Measurements from ENCODE around the gene TPST1. TPM values are rescaled to one million over a fixed set of nuclear protein-coding genes. Genes with fewer than 3 reads are reported as not detected.

The TPST1 gene
- total RNA-seq, 4 donors from 2014 or later: 5.4 to 58.6 (median 12.5) TPM

DNA sequence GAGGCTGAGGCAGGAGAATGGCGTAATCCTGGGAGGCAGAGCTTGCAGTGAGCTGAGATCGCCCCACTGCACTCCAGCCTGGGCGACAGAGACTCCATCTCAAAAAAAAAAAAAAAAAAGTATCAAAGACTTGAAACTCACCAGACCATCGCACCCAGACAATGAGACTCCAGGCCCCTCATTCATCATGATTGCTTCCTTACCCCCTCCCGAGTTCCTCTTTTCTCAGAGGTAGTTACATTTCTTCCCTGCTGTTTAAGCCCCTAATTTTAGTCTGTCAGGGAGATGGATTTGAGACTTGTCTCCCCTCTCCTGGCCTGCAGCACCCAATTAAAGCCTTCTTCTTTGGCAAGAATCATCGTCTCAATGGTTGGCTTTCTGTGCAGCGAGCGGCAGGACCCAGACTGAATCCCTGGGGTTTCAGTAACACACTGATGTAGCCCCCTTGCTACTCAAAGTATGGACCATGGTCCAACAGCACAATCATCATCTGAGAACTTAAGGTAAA lies 19.4 kb upstream of the TPST1 start:
- H3K4me1 ChIP-seq: no peaks in the 10 kb centered on the region
- TF ChIP-seq CTCF (IDR thresholded peaks at IDR 0.05) (no peak), POLR2A (IDR thresholded peaks at IDR 0.05) (no peak)
- peaks cover 0 to 6% (median 0%) of the 10 kb centered on the region in 4 donors for H3K9me3 ChIP-seq
- H3K27me3 ChIP-seq: no peaks in the 10 kb centered on the region
- H3K27ac ChIP-seq: no peak overlapping the region
- no peak for DNase-seq
- no peaks in the 10 kb centered on the region for H3K36me3 ChIP-seq
- H3K4me3 ChIP-seq: no peak overlapping the region

DNA sequence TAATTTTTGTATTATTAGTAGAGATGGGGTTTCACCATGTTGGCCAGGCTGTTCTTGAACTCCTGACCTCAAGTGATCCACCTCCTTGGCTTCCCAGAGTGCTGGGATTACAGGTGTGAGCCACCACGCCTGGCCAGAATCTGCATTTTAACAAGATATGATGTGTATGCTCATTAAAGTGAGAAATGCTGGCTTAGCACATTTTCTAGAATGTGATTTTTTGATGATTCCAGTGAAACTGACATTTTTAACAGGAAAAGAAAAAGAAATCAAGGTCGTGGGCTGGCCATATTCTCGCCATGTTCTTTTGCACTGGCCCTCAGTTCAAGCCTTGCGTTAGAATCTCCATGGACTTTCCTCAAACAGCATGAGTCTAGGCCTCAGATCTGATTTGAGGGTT lies 18.1 kb upstream of the TPST1 start:
- TF ChIP-seq CTCF (IDR thresholded peaks at IDR 0.05): no peak
- TF ChIP-seq POLR2A (IDR thresholded peaks at IDR 0.05): no peak
- DNase-seq: no peak
- Histone ChIP-seq H3K9me3 (peaks cover 0 to 6% (median 0%) of the 10 kb centered on the region in 4 donors), H3K27ac (no peak overlapping the region), H3K27me3 (no peaks in the 10 kb centered on the region), H3K4me1 (no peaks in the 10 kb centered on the region), H3K4me3 (no peak overlapping the region), H3K36me3 (no peaks in the 10 kb centered on the region)

GRCh38 chr7:66187905-66188304 lies 17.2 kb upstream of the TPST1 start:
- TF ChIP-seq POLR2A (IDR thresholded peaks at IDR 0.05) (no peak), CTCF (IDR thresholded peaks at IDR 0.05) (no peak)
- no peak overlapping the region for H3K27ac ChIP-seq

DNA sequence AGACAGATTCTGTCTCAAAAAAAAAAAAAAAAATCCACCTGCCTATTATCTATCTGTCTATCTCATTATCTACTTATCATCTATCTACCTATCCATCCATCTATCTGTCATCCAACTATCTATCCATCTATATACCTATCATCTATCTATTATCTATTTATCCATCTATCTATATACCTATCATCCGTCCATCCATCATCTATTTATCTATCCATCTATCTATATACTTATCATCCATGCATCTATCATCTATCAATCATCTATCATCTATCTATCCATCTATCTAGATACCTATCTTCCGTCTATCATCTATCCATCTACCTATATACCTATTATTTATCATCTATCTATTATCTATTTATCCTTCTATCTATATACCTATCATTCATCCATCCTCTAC lies 16.5 kb upstream of the TPST1 start:
- Histone ChIP-seq H3K27ac (no peak overlapping the region), H3K9me3 (peaks cover 0 to 6% (median 0%) of the 10 kb centered on the region in 4 donors), H3K4me1 (no peaks in the 10 kb centered on the region), H3K4me3 (no peak overlapping the region), H3K36me3 (no peaks in the 10 kb centered on the region), H3K27me3 (no peaks in the 10 kb centered on the region)
- DNase-seq: no peak
- TF ChIP-seq CTCF (IDR thresholded peaks at IDR 0.05) (no peak), POLR2A (IDR thresholded peaks at IDR 0.05) (no peak)

More at GRCh38 chr7:66187905-66188304, 17.2 kb upstream of the TPST1 start:
- DNase-seq: peak in 1 of 3 donors; percentile 61
- H3K4me1 ChIP-seq: no peaks in the 10 kb centered on the region
- no peaks in the 10 kb centered on the region for H3K36me3 ChIP-seq
- H3K27me3 ChIP-seq: no peaks in the 10 kb centered on the region
- peaks cover 0 to 6% (median 0%) of the 10 kb centered on the region in 4 donors for H3K9me3 ChIP-seq
- no peak overlapping the region for H3K4me3 ChIP-seq

- no peaks in the 10 kb centered on the region for H3K36me3 ChIP-seq
- no peak overlapping the region for H3K27ac ChIP-seq
- TF ChIP-seq CTCF (IDR thresholded peaks at IDR 0.05) (no peak), POLR2A (IDR thresholded peaks at IDR 0.05) (no peak)
- no peaks in the 10 kb centered on the region for H3K27me3 ChIP-seq
- H3K9me3 ChIP-seq: peaks cover 0 to 6% (median 0%) of the 10 kb centered on the region in 4 donors
- DNase-seq: no peak
- no peaks in the 10 kb centered on the region for H3K4me1 ChIP-seq
- H3K4me3 ChIP-seq: no peak overlapping the region
Measured at GRCh38 chr7:66189695-66190503, 15.2 kb upstream of the TPST1 start.

All from Peyer's patch (tissue), 4 donors.